PC-9 (cell line): ENCODE results near the gene GCHFR. TPM values are rescaled to one million over a fixed set of nuclear protein-coding genes. Genes with fewer than 3 reads are reported as not detected.
A peak's percentile ranks its signal among the peaks of the same experiment; 100 is the strongest.

Experiments used
- BruUV-seq: library from RNA; stranded (reverse); fragments of 400-500 nt; replicated peaks from 2 replicates; lab custom pipeline; 2021; lab: Mats Ljungman, UMichigan
- CTCF ChIA-PET: fragments of 300-600 bp; sonication (Branson Sonifier 250); formaldehyde crosslinking; loops from one replicate; lab custom pipeline; 2022; ENCODE audit warnings: antibody characterized with exemption; lab: Charles Lee
- POLR2A ChIA-PET: fragments of 300-600 bp; sonication (Branson Sonifier 250); formaldehyde crosslinking; loops from one replicate; lab custom pipeline; 2022; ENCODE audit warnings: antibody characterized with exemption; ENCODE audit not compliant: unreplicated experiment; lab: Charles Lee
- DNase-seq, 2 experiments: peaks; one replicate each; pipeline versions ENCODE4 v3.0.0 to v3.0.0-alpha.2; 2015 to 2022; ENCODE audit warnings: mixed read lengths in 1 of 2
- H2AFZ ChIP-seq: fragments of 200-600 bp; sonication (generic); 2 replicates; pipeline ENCODE4 v1.8.1; 2017; ENCODE audit warnings: antibody characterized with exemption
- H3F3A ChIP-seq: fragments of 200-600 bp; sonication (generic); 2 replicates; pipeline ENCODE4 v1.8.1; 2017; ENCODE audit warnings: antibody characterized with exemption, mild to moderate bottlenecking, low read depth; ENCODE audit not compliant: insufficient read depth
- H3K27ac ChIP-seq: fragments of 200-600 bp; sonication (generic); 2 replicates; pipeline ENCODE4 v1.6.1; 2016; ENCODE audit warnings: mixed run types
- H3K27me3 ChIP-seq: fragments of 200-600 bp; sonication (generic); 2 replicates; pipeline ENCODE4 v1.6.1; 2016; ENCODE audit warnings: low read depth, mixed run types; ENCODE audit not compliant: insufficient read depth
- H3K36me3 ChIP-seq: fragments of 200-600 bp; sonication (generic); 2 replicates; pipeline ENCODE4 v1.6.1; 2016; ENCODE audit warnings: low read depth, mixed run types
- H3K4me1 ChIP-seq: fragments of 200-600 bp; sonication (generic); replicated peaks from 2 replicates; pipeline ENCODE4 v1.6.1; 2016; ENCODE audit warnings: mixed run types; ENCODE audit not compliant: insufficient read depth
- H3K4me2 ChIP-seq: fragments of 200-600 bp; sonication (generic); 2 replicates; pipeline ENCODE4 v1.6.1; 2017; ENCODE audit warnings: mixed run types
- H3K4me3 ChIP-seq: fragments of 200-600 bp; sonication (generic); 2 replicates; pipeline ENCODE4 v1.6.1; 2016; ENCODE audit warnings: mixed run types
- H3K79me2 ChIP-seq: fragments of 200-600 bp; sonication (generic); 2 replicates; pipeline ENCODE4 v1.6.1; 2017; ENCODE audit warnings: low read depth, mixed run types
- H3K9me2 ChIP-seq: fragments of 200-600 bp; sonication (generic); 2 replicates; pipeline ENCODE4 v1.8.1; 2017; ENCODE audit warnings: mild to moderate bottlenecking; ENCODE audit not compliant: insufficient read depth
- H3K9me3 ChIP-seq: fragments of 200-600 bp; sonication (generic); 2 replicates; pipeline ENCODE4 v1.8.1; 2016; ENCODE audit warnings: low read depth; ENCODE audit not compliant: insufficient read depth
- H4K20me1 ChIP-seq: fragments of 200-600 bp; sonication (generic); 2 replicates; pipeline ENCODE4 v1.8.1; 2017; ENCODE audit not compliant: insufficient read depth
- EZH2 ChIP-seq: fragments of 200-600 bp; sonication (generic); IDR thresholded peaks from 2 replicates; pipeline ENCODE4 v1.8.0; 2017; ENCODE audit warnings: antibody characterized with exemption, low read depth
- intact Hi-C: fragments of 100-400 bp; cut with micrococcal nuclease; formaldehyde crosslinking; loops from one replicate; pipeline ENCODE4 v1.10.0; 2022; ENCODE audit not compliant: unreplicated experiment
- total RNA-seq: library from RNA; stranded (reverse); gene quantifications from 2 replicates; pipeline ENCODE4 v1.2.3, GENCODE V29; 2021
- TF ChIP-seq, protein P1 (sequence below): fragments of 200-600 bp; sonication (generic); conservative IDR thresholded peaks from 2 replicates; pipeline ENCODE4 v1.6.1; 2017; ENCODE audit warnings: mixed run types, antibody characterized with exemption, mild to moderate bottlenecking, moderate library complexity

The GCHFR gene
- total RNA-seq, 1 experiment from 2014 or later, result 1.5 TPM

GRCh38 chr15:40785164-40785563 is 21.3 kb downstream of the GCHFR start:
- Histone ChIP-seq H3K27ac (peak overlapping the region; percentile 98), H3K4me3 (peak overlapping the region; percentile 45; the same call in 1 of the 2 replicates), H3K9me3 (no peaks in the 10 kb centered on the region), H3K4me1 (peaks cover 56% of the 10 kb centered on the region), H3K4me2 (peak overlapping the region; percentile 74), H3K79me2 (peaks cover 44% of the 10 kb centered on the region), H4K20me1 (no peaks in the 10 kb centered on the region), H3K27me3 (no peaks in the 10 kb centered on the region), H3F3A (peaks cover 54% of the 10 kb centered on the region), H2AFZ (no peak overlapping the region), H3K36me3 (no peaks in the 10 kb centered on the region), H3K9me2 (no peaks in the 10 kb centered on the region)
- TF ChIP-seq EZH2, result no peak
- TF ChIP-seq, protein P1, sequence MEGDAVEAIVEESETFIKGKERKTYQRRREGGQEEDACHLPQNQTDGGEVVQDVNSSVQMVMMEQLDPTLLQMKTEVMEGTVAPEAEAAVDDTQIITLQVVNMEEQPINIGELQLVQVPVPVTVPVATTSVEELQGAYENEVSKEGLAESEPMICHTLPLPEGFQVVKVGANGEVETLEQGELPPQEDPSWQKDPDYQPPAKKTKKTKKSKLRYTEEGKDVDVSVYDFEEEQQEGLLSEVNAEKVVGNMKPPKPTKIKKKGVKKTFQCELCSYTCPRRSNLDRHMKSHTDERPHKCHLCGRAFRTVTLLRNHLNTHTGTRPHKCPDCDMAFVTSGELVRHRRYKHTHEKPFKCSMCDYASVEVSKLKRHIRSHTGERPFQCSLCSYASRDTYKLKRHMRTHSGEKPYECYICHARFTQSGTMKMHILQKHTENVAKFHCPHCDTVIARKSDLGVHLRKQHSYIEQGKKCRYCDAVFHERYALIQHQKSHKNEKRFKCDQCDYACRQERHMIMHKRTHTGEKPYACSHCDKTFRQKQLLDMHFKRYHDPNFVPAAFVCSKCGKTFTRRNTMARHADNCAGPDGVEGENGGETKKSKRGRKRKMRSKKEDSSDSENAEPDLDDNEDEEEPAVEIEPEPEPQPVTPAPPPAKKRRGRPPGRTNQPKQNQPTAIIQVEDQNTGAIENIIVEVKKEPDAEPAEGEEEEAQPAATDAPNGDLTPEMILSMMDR, result peak; percentile 49
- POLR2A ChIA-PET, result interaction anchor here (0.7 to 0.8 kb wide), 3 partner anchors 21 to 110 kb away, joined by 3 to 4 read pairs (median 3); no protein-coding TSS in a partner anchor
- CTCF ChIA-PET, result interaction anchor here (0.5 to 1.8 kb wide), 8 partner anchors 19 to 453 kb away, joined by 3 to 7 read pairs (median 4); partner anchors contain the start of gene VPS18
- BruUV-seq, result no TSS peak
- intact Hi-C loops, result no loop called here
- peak in 1 of 2 experiments; percentile 41 for DNase-seq

- Histone ChIP-seq H3K27ac (peak overlapping the region; percentile 98), H3K4me1 (peaks cover 63% of the 10 kb centered on the region), H3K79me2 (peaks cover 45% of the 10 kb centered on the region), H3K4me2 (peak overlapping the region; percentile 74), H4K20me1 (no peaks in the 10 kb centered on the region), H3K9me2 (no peaks in the 10 kb centered on the region), H3K27me3 (no peaks in the 10 kb centered on the region), H3F3A (peaks cover 61% of the 10 kb centered on the region), H3K4me3 (peak overlapping the region; percentile 45; the same call in 1 of the 2 replicates), H2AFZ (no peak overlapping the region), H3K36me3 (no peaks in the 10 kb centered on the region), H3K9me3 (no peaks in the 10 kb centered on the region)
- intact Hi-C loops, result no loop called here
- BruUV-seq, result no TSS peak
- POLR2A ChIA-PET, result interaction anchor here (0.6 to 0.7 kb wide), 2 partner anchors 21 to 223 kb away, joined by 4 to 7 read pairs; no protein-coding TSS in a partner anchor
- peak; percentile 74 to 91 for DNase-seq
- CTCF ChIA-PET, result interaction anchor here (1.2 to 1.8 kb wide), 4 partner anchors 39 to 106 kb away, joined by 3 to 7 read pairs (median 4); no protein-coding TSS in a partner anchor
- TF ChIP-seq, protein P1, result no peak
- TF ChIP-seq EZH2, result no peak
These were observed 21.9 kb downstream of the GCHFR start for GRCh38 chr15:40785814-40786213.

GRCh38 chr15:40787344-40787841 is 23.5 kb downstream of the GCHFR start:
- peaks cover 79% of the 10 kb centered on the region for H3K4me1 ChIP-seq
- POLR2A ChIA-PET, result interaction anchor here (0.6 to 0.7 kb wide), 4 partner anchors 20 to 357 kb away, joined by 3 to 5 read pairs (median 4); partner anchors contain the start of gene DNAJC17
- intact Hi-C loops, result loop anchor here (1.0 kb wide), 6 partner anchors 18 to 105 kb away; partner anchors contain the start of genes C15orf62, DNAJC17 and ZFYVE19

More at GRCh38 chr15:40787344-40787841, 23.5 kb downstream of the GCHFR start:
- Histone ChIP-seq H2AFZ (no peak overlapping the region), H3K36me3 (no peaks in the 10 kb centered on the region), H3K27ac (peak overlapping the region; percentile 98), H4K20me1 (no peaks in the 10 kb centered on the region), H3K79me2 (peaks cover 58% of the 10 kb centered on the region), H3K9me2 (no peaks in the 10 kb centered on the region), H3K4me2 (peak overlapping the region; percentile 74), H3K9me3 (no peaks in the 10 kb centered on the region), H3F3A (peaks cover 68% of the 10 kb centered on the region), H3K27me3 (no peaks in the 10 kb centered on the region), H3K4me3 (no peak overlapping the region; the same call in 1 of the 2 replicates)
- TF ChIP-seq, protein P1, result no peak
- TF ChIP-seq EZH2, result no peak
- CTCF ChIA-PET, result interaction anchor here (1.5 kb wide), 2 partner anchors 70 to 72 kb away, joined by 3 to 4 read pairs; no protein-coding TSS in a partner anchor
- no TSS peak for BruUV-seq
- DNase-seq, result peak; percentile 91 to 97
